ENCODE results near the gene TMEM140.
"Not testable (repeated sequence)": the region's sequence is repeated elsewhere in the genome, so short reads cannot be mapped to it uniquely, and the experiment has no call there.

TMEM140 gene

DNA sequence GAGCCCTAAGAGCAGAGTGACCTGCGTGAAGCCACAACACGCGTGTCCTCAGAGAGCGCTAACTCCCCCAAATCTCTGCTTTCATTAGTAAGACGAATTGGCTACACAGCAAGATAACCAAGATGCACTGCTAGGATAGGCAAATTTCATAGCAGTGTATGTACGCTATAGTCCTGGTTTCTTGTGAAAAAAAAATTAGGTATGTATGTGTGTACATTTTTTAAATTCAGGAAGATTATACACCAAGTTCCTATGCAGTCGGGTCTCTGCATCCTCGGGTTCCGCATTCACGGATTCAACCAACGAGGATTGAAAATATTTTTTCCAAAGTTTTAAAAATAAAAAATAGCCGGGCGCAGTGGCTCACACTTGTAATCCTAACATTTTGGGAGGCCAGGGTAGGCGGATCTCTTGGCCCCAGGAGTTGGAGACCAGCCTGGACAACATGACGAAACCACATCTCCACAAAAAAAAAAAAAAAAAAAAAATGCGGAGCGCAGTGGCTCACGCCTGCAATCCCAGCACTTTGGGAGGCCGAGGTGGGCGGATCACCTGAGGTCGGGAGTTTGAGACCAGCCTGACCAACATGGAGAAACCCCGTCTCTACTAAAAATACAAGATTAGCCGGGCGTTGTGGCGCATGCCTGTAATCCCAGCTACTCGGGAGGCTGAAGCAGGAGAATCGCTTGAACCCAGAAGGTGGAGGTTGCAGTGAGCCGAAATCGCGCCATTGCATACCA is 64.2 kb downstream of the TMEM140 start:
- not testable (repeated sequence) for DNase-seq (ENCODE audit: low read depth in 1 of 2, low spot score in 1 of 2)

DNA sequence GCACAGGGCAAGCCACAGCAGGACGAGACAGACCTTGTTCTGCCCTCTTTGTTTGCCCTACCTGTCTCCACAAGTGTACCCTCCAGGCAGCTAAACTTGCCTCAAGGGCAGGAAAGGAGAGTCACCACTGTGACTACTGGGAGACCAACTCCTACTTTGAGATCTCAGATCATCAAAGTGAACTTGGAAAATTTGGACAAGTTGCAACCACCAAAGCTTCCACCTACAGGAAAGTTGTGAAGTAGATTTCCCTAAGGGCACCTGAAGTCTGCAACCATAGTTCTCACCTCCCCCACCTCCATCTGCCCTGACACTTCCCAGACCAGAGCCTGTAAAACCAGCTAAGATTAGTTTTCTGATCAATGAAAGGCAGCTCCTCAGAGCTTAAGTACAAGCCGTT is 66.0 kb downstream of the TMEM140 start:
- no peak for DNase-seq (ENCODE audit: low read depth in 1 of 2, low spot score in 1 of 2)

DNA sequence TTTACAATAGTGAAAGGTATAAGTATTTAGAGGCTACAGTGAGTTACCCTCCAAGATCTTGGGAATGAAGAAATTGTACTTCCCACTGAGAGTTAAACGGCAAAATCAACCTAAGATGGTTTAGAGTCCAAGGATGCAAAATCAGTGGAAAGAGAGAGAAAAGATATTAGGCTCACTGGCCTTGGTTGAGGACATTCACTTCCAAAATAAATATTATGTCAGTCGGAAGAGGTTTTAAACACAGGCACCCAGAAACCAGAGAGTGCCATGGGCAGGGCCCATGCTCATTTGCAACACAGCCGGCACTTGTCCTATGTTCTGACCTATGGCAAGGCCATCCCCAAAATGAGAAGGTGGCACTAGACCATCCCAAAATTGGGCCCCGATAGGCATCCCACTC is 67.3 kb downstream of the TMEM140 start:
- no peak for DNase-seq (ENCODE audit: low read depth in 1 of 2, low spot score in 1 of 2)

DNA sequence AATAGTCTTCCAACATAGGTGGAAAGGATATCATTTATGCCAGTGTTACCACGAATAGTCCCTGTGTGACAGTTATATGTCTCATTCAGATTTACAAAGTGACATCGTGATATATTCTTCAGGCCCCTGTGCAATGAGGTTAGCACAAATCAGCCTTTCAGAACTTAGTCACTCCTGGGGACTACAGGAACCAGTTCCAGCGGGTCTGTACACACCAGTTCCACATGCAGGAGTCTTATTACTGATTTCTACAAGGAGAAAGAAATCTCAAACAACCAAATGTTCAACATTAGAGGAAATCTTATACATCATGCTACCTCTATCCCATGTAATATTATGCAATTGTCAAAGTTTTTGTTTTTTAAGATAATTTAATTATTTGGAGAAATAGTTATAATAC is 67.8 kb downstream of the TMEM140 start:
- no peak for DNase-seq (ENCODE audit: low read depth in 1 of 2, low spot score in 1 of 2)
